Measurements from ENCODE around the gene CA7.
"Not testable (repeated sequence)": the region's sequence is repeated elsewhere in the genome, so short reads cannot be mapped to it uniquely, and the experiment has no call there.

Gene CA7

DNA sequence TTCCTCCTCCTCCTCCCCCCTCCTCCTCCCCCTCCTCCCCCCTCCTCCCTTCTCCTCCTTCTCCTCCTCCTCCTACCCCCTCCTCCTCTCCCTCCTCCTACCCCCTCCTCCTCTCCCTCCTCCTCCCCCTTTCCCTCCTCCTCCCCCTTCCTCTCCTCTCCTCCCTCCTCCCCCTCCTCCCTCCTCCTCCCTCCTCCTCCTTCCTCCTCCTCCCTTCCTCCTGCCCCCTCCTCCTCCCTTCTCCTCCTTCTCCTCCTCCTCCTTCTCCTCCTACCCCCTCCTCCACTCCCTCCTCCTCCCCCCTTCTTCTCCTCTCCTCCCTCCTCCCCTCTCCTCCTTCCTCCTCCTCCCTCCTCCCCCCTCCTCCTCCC, 29.5 kb downstream of the CA7 start:
- no peak for DNase-seq (ENCODE audit: low spot score)

DNA sequence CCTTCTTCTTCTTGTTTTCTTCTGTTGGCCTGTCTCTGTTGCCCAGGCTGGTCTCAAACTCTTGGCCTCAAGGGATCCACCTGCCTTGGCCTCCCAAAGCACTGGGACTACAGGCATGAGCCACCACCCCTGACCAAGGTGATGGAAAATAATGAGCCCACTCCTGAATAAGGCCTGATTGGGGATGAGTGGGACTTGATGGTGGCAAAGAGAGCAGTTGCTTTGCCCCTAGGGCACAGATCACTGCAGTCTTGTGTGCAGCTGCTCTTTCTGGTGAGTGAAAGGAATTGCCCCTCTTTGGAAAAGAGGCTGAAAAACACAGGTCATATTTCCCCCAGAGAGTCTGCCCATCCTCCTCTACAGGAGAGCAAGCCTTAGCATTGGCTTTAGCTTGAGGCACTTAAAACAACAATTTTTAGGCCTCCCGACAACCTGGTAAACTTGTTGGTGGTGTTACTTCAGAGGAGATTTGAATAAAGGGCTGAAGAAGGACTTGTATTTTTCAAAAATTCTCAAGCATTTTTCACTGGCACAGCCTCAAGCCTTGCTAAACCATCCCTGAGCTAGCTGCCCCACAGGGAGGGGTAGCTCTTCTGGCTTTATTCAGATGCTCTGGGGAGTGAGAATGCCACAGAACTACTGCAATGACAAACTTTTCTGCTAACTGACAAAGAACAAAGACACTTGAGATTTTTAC, 30.0 kb downstream of the CA7 start:
- no peak for DNase-seq (ENCODE audit: low spot score)

GRCh38 chr16:66878067-66878466, 33.9 kb downstream of the CA7 start:
- no peak for DNase-seq (ENCODE audit: low spot score)

DNA sequence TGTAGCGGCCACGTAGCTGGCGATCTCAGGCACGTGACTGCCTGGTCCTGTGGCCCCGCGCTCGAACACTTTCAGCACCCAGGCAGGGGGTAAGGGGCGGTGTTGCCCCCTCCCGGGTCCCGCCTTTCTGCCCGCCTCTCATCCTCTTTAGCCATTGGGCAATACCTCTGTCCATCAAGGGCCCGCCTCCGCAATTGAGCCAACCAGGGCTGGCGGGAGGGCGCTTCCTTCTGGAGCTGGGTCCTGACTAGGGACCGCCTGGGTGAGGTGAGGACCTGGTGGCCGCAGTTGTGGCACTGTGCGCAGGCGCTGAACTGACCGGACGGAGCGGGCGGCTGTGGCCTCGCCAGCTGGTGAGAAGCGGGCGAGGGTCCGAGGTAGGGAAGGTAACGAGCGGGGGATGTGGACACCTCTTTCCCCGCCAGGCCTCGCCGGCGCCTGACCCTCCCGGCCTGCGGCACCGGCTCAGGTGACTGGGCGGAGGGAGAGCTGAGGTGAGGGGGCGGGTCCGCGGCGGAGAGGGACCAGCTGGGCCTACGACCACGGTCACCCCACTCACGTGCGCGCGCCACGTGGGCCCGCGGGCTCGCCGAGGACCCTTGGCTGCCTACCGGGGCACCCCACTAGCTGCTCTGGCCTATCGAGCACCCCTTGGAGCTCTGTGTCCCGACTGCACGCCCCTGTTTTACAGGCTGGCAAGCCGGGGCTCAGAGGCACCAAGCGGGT, 36.2 kb downstream of the CA7 start, which contains the start of gene PDP2:
Gene PDP2, plus strand, starts transcription at position 228 of the 726 bp plus-strand sequence. CDS start 3,770 bp downstream, outside the sequence.
- DNase-seq (ENCODE audit: low spot score), result peak; percentile 84

DNA sequence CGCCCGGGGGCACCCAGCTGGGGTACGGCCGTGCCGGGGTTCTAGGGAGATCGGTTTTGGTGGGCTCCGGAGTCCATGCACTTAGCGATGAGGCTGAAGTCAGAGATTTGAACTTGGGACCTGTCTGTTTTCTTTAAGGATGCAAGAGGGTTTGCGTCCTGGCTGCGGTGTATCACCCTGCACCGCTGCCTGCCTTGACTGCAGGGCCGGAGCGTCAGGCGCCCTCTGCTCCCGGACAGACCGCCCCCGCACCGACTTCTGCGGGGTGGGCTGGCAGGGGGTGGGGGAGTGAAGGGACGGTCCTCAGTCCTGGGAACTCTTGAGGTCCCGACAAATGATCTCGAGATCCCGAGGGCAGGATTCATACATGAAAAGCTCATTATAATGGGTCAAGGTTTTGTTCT, 36.8 kb downstream of the CA7 start:
- no peak for DNase-seq (ENCODE audit: low spot score)

GRCh38 chr16:66881560-66881959, 37.3 kb downstream of the CA7 start:
- no peak for DNase-seq (ENCODE audit: low spot score)

DNA sequence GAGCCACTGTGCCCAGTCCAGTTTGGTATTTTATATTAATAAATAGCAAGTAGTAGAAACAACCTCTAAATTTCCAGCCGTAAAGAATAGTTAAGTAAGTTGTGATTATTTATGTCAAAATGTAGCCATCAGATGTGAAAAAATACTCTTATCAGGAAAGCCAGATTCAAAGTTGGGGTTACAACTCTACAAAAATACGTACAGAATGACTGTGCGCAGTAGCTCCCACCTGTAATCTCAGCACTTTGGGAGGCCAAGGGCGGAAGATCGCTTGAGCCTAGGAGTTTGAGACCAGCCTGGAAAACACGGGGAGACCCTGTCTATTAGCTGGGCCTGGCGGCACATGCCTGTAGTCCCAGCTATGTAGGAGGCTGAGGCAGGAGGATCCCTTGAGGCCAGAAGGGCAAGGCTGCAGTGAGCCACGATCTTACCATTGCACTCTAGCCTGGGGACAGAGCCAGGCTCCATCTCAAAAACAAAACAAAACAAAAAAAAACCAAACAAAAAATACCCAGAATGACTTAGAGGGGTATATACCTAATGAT, 37.8 kb downstream of the CA7 start:
- no peak for DNase-seq (ENCODE audit: low spot score)

GRCh38 chr16:66882702-66883101, 38.5 kb downstream of the CA7 start:
- DNase-seq (ENCODE audit: low spot score), result no peak

DNA sequence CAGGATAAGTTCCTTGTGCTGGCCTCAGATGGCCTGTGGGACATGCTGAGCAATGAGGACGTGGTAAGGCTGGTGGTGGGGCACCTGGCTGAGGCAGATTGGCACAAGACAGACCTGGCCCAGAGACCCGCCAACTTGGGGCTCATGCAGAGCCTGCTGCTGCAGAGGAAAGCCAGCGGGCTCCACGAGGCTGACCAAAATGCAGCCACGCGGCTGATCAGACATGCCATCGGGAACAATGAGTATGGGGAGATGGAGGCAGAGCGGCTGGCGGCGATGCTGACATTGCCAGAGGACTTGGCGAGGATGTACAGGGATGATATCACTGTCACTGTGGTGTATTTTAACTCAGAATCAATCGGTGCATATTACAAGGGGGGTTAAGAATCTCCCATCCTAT, 41.3 kb downstream of the CA7 start:
- no peak for DNase-seq (ENCODE audit: low spot score)

- no peak for DNase-seq (ENCODE audit: low spot score)
Measured at GRCh38 chr16:66886321-66886720, 42.1 kb downstream of the CA7 start.

- DNase-seq (ENCODE audit: low spot score), result no peak
Measured at GRCh38 chr16:66886914-66887313, 42.7 kb downstream of the CA7 start.

DNA sequence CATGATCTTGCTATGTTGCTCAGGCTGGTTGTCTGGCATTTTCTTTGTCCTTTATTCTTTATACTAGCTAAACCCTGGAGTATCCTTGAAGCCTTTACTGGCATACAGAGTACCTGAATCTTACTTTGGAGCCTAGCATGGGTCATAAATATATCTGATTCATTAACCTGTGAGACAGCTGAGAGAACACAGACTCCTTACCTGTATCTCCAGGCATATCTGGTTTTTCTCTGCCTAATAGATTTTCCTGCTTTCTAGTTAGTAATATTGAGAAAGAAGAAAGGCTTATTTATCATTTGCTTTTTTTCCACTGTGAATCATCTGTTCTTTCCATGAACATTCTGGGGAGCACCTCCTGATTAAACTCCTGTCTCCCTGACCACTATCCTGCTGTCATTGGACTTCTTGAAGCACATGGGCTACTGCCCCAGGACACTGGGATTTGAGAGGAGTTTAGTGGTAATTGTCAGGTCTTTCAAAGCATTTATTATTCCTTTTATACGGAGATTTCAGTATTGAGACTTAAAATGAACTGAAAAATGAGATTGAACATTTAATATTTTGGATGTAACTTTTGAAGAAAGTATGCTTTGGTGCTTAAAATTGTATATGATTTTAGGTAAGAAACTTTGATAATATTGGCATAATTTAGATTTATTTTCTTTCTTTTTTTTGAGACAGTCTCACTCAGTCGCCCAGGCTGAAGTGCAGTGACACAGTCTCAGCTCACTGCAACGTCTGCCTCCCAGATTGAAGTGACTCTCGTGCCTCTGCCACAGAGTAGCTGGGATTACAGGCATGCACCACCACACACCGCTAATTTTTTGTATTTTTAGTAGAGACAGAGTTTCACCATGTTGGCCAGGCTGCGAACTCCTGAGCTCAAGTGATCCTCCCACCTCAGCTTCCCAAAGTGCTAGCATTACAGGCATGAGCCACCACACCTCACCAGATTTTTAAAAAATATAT, 44.7 kb downstream of the CA7 start:
- no peak for DNase-seq (ENCODE audit: low spot score)

DNA sequence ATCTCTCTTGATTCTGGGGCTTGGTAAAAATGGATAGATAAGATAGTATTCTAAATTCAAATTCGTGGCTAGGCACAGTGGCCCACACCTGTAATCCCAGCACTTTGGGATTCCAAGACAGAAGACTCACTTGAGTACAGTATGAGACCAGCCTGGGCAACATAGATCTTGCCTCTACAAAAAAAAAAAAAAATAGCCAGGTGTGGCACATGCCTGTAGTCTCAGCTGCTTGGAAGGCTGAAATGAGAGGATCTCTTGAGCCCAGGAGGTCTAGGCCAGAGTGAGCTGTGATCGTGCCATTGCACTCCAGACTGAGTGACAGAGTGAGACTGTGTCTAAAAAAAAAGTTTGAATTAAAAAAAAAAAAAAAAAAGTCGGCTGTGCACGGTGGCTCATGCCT, 45.4 kb downstream of the CA7 start:
- DNase-seq (ENCODE audit: low spot score), result no peak

DNA sequence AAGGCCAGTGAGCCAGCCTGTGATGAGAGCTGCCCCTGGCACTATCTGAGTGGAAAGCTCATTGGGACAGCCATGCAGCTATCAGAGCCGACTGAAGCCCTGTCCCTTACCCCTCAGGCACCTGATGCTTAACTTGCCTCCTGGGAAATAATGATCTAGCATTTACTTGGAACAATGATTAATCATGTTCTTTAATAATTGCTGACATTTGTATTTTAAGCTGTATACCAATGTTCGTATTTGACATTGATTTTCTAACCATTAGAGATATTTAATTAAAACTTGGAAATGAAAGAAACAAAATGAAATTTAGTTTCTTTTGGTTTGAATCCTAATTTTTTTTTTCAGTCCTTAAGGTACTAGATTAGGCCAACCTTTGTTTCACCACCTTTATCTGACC, 46.6 kb downstream of the CA7 start:
- no peak for DNase-seq (ENCODE audit: low spot score)

- no peak for DNase-seq (ENCODE audit: low spot score)
Measured at GRCh38 chr16:66891360-66891759, 47.1 kb downstream of the CA7 start.

GRCh38 chr16:66891797-66892196, 47.6 kb downstream of the CA7 start:
- DNase-seq (ENCODE audit: low spot score), result no peak

- DNase-seq (ENCODE audit: low spot score), result no peak
Measured at GRCh38 chr16:66894055-66894454, 49.8 kb downstream of the CA7 start.

DNA sequence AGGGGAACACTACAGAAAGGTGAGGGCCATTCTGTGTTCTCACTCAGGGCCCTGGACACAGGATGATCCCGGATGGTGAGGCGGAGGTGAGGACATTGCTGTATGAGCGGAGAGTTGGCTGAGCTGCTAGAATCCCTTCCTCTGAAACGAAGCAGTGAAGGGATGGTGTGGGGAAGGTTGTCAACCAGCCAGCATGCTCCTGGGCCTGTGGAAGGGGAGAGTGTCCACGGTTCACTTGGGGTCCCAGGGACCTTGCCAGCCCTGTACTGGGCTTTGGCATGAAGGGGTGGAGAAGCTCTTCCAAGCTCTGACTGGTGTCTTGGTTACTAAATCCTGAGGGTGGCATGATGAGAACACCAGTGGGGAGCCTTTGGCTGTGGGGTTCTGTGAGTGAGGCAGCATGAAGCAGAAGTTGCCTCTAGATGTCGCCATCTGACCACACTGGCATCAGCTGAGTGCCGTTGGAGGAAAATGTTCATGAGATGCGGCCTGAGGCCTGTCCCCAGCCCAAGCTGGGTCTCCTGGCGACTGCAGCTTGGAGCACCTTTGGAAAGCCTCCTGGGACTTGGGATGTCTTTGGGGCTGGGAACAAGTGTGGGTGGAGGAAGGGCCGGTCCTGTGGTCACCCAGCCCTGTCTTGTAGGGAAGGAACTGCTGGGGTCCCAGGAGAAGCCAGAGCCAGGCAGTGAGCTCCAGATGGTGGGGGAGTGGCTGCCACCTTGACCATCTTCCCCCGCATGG, 50.9 kb downstream of the CA7 start:
- DNase-seq (ENCODE audit: low spot score), result peak; percentile 71

DNA sequence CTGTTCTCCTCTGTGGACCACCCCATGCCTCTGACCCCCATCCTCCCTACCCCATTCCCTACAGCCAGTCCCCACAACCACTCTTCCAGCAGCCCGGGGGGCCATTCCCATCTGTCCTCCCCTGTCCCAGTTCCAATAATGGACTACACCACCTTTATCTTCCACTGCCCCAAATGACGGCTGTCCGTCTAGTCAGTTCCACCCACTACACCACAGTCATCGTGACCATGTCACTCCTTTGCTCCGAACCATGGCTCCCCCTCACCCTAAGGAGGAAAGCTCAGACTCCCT, 51.4 kb downstream of the CA7 start:
- DNase-seq (ENCODE audit: low spot score), result no peak

DNA sequence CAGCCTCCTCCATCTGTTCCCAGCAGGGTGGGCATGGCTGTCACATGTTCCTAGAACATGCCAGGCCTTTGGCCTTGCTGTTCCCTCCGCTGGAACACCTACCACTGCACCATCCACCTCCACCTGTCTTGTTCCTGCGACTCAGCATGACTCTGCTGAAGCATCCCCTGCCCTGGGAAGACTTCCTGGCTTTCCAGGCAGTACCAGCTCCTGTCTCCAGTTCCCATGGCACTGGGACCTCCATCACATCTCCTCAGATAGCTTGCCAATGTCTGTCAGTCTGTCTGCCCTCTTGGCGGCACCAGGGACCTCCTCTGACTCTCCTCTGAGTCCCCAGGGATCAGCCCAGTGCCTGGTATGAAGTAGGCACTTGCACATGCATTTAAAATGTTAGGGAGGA, 51.8 kb downstream of the CA7 start:
- DNase-seq (ENCODE audit: low spot score), result no peak

- not testable (repeated sequence) for DNase-seq (ENCODE audit: low spot score)
Measured at GRCh38 chr16:66896682-66897081, 52.5 kb downstream of the CA7 start.

DNA sequence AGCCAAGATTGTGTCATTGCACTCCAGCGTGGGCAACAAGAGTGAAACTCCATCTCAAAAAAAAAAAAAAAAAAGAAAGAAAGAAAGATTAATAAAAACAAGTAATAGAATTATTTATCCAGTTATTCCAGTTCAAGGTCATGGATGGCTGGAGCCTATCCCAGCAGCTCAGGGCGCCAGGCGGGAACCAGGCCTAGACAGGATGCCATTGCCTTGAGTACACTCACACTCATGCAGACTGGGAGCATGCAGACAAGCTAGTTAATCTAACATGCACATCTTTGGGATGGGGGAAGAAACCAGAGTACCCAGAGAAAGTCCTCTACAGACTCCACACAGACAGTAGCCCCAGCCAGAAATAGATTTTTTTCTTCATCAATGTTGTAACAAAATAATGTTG, 54.0 kb downstream of the CA7 start:
- DNase-seq (ENCODE audit: low spot score), result no peak
